Stimulated activated CD4-positive, alpha-beta T cell treated with anti-CD3 and anti-CD28 coated beads, TNF-alpha, amount 100 ng/mL, for 24 hours (primary cell): Measurements from ENCODE around the gene AHI1.

Source experiments
- DNase-seq, 3 experiments: peaks; one replicate each; pipeline ENCODE4 v3.0.0-alpha.2; 2020; ENCODE audit warnings: low read depth in 3 of 3

AHI1 gene

GRCh38 chr6:135233686-135234491 is 263.7 kb downstream of the AHI1 start:
- no peak for DNase-seq
